GM23248 (cell line): ENCODE data around the gene ERAL1. TPM values are rescaled to one million over a fixed set of nuclear protein-coding genes. Genes with fewer than 3 reads are reported as not detected.
A peak's percentile ranks its signal among the peaks of the same experiment; 100 is the strongest.
"Not testable (repeated sequence)": the region's sequence is repeated elsewhere in the genome, so short reads cannot be mapped to it uniquely, and the experiment has no call there.

Experiments used
- DNase-seq: peaks from one replicate; pipeline ENCODE4 v3.0.0-alpha.2; 2015
- H2AFZ ChIP-seq: fragments of 200-600 bp; sonication (generic); 2 replicates; pipeline ENCODE4 v1.6.1; 2016; ENCODE audit warnings: antibody characterized with exemption
- H3F3A ChIP-seq: fragments of 200-600 bp; sonication (generic); 2 replicates; pipeline ENCODE4 v1.6.1; 2016; ENCODE audit warnings: mild to moderate bottlenecking, antibody characterized with exemption, mixed run types; ENCODE audit not compliant: insufficient read depth
- H3K27ac ChIP-seq: fragments of 200-600 bp; sonication (generic); 2 replicates; pipeline ENCODE4 v1.5.1; 2016; ENCODE audit warnings: mild to moderate bottlenecking
- H3K27me3 ChIP-seq: fragments of 200-600 bp; sonication (generic); replicated peaks from 2 replicates; pipeline ENCODE4 v1.6.1; 2016; ENCODE audit warnings: mild to moderate bottlenecking; ENCODE audit not compliant: insufficient read depth
- H3K36me3 ChIP-seq: fragments of 200-600 bp; sonication (generic); 2 replicates; pipeline ENCODE4 v1.6.1; 2016; ENCODE audit warnings: low read depth, mild to moderate bottlenecking
- H3K4me1 ChIP-seq: fragments of 200-600 bp; sonication (generic); 2 replicates; pipeline ENCODE4 v1.6.1; 2016; ENCODE audit warnings: mild to moderate bottlenecking; ENCODE audit not compliant: insufficient read depth
- H3K4me2 ChIP-seq: fragments of 200-600 bp; sonication (generic); one replicate; pipeline ENCODE4 v1.6.1; 2016; ENCODE audit warnings: mild to moderate bottlenecking; ENCODE audit not compliant: unreplicated experiment
- H3K4me3 ChIP-seq: fragments of 200-600 bp; sonication (generic); 2 replicates; pipeline ENCODE4 v1.5.1; 2016; ENCODE audit warnings: mild to moderate bottlenecking
- H3K79me2 ChIP-seq: fragments of 200-600 bp; sonication (generic); 2 replicates; pipeline ENCODE4 v1.6.1; 2016; ENCODE audit warnings: mild to moderate bottlenecking; ENCODE audit not compliant: insufficient read depth
- H3K9ac ChIP-seq: fragments of 200-600 bp; sonication (generic); 2 replicates; pipeline ENCODE4 v1.6.1; 2016; ENCODE audit warnings: mild to moderate bottlenecking
- H3K9me2 ChIP-seq: fragments of 200-600 bp; sonication (generic); 2 replicates; pipeline ENCODE4 v1.6.1; 2016; ENCODE audit warnings: mixed run types, mild to moderate bottlenecking, moderate library complexity; ENCODE audit not compliant: insufficient read depth
- H3K9me3 ChIP-seq: fragments of 200-600 bp; sonication (generic); one replicate; pipeline ENCODE4 v1.6.1; 2017; ENCODE audit warnings: low read depth
- H4K20me1 ChIP-seq: fragments of 200-600 bp; sonication (generic); 2 replicates; pipeline ENCODE4 v1.6.0; 2016; ENCODE audit not compliant: insufficient read depth
- EZH2 ChIP-seq: fragments of 200-600 bp; sonication (generic); IDR thresholded peaks from 2 replicates; pipeline ENCODE4 v1.6.1; 2018; ENCODE audit warnings: antibody characterized with exemption, mild to moderate bottlenecking; ENCODE audit not compliant: insufficient read depth, poor library complexity, severe bottlenecking
- EZH2phosphoT487 ChIP-seq: fragments of 200-600 bp; sonication (generic); IDR thresholded peaks from 2 replicates; pipeline ENCODE4 v1.6.1; 2018; ENCODE audit warnings: antibody characterized with exemption, moderate library complexity, mild to moderate bottlenecking, low read depth; ENCODE audit not compliant: insufficient read depth
- WGBS, 2 experiments: methylation state at CpG; one replicate each; pipeline ENCODE4 v1.1.6; 2015 to 2017; ENCODE audit warnings: low lambda C conversion rate in 2 of 2, low coverage in 1 of 2; ENCODE audit errors: missing lambda C conversion rate in 2 of 2; 5-methylcytosine and 5-hydroxymethylcytosine counted together
- in situ Hi-C: fragments of 300-500 bp; cut with MboI; formaldehyde crosslinking; loops from 2 replicates; pipeline ENCODE4 v1.15.0; 2020
- polyA plus RNA-seq: library from polyadenylated mRNA; unstranded; fragments of >200 nt; fragmentation: Nextera tagmentation; extraction: Ambion mirVana; gene quantifications from 2 replicates; pipeline ENCODE4 v1.2.1, GENCODE V29; 2016
- total RNA-seq: library from RNA; depleted of rRNA; stranded (reverse); fragments of >200 nt; shearing (Covaris generic); gene quantifications from 2 replicates; pipeline ENCODE4 v1.2.3, GENCODE V29; 2014

The ERAL1 gene
- total and polyA plus RNA-seq, 2 experiments from 2014 or later, result 40.2 to 60.0 TPM

DNA sequence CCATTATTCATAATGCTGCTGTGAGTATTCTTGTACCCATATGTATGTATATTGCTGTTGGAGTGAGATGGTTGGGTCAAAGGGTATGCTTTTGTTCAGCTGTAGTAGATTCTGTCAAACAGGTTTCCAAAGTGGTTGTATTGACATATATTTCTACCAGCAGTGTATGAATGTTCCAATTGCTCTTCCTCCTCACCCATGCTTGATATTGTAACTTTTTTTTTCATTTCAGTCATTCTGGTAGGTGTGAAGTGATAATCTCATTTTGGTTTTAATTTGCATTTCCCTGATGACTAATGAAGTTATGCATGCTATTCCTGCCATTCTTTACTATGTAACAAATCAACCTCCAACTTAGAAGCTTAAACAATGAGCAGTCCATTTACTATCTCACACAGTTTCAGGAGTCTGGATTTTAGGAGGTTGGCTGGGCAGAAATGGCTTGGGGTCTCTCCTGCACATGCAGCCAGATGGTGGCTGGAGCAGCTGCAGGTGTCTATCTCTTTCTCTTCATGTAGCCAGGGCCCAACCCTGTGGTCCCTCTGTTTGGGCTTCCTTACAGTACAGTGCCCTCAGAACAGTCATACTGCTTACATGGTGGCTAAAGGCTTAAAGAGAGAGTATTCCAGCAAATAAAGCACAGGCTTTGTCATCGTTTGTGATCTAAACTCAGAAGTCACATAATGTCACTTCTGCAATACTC, 21.2 kb downstream of the ERAL1 start:
- H2AFZ ChIP-seq, result no peak overlapping the region
- no peaks in the 10 kb centered on the region for H3K79me2 ChIP-seq
- no peaks in the 10 kb centered on the region for H3K27me3 ChIP-seq
- H3K4me1 ChIP-seq, result no peaks in the 10 kb centered on the region; the same call in 1 of the 2 replicates
- peaks cover 5% of the 10 kb centered on the region; the same call in 1 of the 2 replicates for H3F3A ChIP-seq
- H3K27ac ChIP-seq, result no peak overlapping the region
- DNase-seq, result no peak
- in situ Hi-C loops, result no loop called here
- 48% methylated on average over 1 of the region's 1 CpG for WGBS, 2 experiments
- no peaks in the 10 kb centered on the region for H3K9me3 ChIP-seq
- TF ChIP-seq EZH2 (no peak), EZH2phosphoT487 (no peak)
- no peaks in the 10 kb centered on the region for H3K9me2 ChIP-seq
- H3K36me3 ChIP-seq, result no peaks in the 10 kb centered on the region
- H3K9ac ChIP-seq, result no peak overlapping the region
- H3K4me3 ChIP-seq, result no peak overlapping the region
- H4K20me1 ChIP-seq, result no peaks in the 10 kb centered on the region
- H3K4me2 ChIP-seq, result no peak overlapping the region

DNA sequence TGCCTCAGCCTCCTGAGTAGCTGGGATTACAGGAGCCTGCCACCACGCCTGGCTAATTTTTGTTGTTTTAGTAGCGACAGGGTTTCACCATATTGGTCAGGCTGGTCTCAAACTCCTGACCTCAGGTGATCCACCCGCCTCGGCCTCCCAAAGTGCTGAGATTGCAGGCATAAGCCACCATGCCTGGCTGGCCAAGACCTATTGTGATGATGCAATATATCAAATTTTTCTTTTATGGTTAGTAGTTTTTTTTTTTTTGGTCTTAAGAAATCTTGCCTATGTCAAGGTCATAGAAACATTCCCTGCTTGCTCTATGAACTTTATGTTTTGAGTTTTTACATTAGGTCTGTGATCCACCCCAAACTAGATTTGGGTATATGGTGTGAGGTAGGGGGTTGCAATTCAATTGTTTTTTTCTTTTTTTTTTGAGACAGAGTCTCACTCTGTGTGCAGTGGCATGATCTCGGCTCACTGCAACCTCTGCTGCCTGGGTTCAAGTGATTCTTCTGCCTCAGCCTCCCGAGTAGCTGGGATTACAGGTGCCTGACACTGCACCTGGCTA, 22.4 kb downstream of the ERAL1 start:
- DNase-seq, H3F3A ChIP-seq, H3K4me2 ChIP-seq, H3K4me1 ChIP-seq, H3K27ac ChIP-seq, in situ Hi-C loops, H3K9ac ChIP-seq, H4K20me1 ChIP-seq, H3K27me3 ChIP-seq, H2AFZ ChIP-seq, H3K9me2 ChIP-seq, H3K79me2 ChIP-seq, H3K36me3 ChIP-seq, H3K4me3 ChIP-seq, H3K9me3 ChIP-seq: not testable (repeated sequence)
- WGBS, 2 experiments, result 92 to 96% methylated on average over 6 of the region's 6 CpGs

DNA sequence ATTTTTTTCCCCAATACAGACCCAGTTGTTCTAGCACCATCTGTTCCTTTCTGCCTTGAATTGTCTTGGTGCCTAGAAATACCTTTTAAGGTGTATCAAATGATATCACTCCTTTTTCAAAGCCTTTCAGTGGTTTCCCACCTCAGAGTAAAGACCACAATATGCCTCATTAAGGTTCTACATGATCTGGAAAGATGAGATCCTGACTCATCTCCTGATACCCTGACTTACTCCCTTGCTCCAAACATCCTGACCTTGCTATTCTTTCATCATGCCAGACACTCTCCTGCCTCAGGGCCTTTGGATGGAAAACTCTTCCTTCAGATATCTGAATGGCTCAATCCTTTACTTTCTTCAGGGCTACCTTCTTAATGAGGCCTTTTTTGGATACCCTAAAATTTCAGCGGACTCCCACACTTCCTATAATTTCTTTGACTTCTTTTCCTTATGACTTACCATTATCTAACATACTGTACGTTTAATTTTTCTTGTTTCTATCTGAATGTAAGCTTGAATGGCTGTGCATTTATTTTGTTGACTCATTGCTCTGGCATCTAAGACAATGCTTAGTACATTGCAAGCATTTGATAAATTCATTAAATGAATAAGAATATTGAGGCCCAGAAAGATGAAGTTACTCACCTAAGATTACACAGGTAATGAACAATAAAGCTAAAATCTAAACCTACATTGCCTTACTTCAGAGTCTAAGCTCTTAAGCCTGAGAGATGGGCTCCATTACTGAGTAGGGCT, 23.5 kb downstream of the ERAL1 start:
- H4K20me1 ChIP-seq, result no peaks in the 10 kb centered on the region
- TF ChIP-seq EZH2phosphoT487 (no peak), EZH2 (no peak)
- H3K79me2 ChIP-seq, result no peaks in the 10 kb centered on the region
- H3K9me3 ChIP-seq, result no peaks in the 10 kb centered on the region
- H3K4me1 ChIP-seq, result no peaks in the 10 kb centered on the region; the same call in 1 of the 2 replicates
- H3K36me3 ChIP-seq, result no peaks in the 10 kb centered on the region; the same call in 1 of the 2 replicates
- no peak overlapping the region for H2AFZ ChIP-seq
- in situ Hi-C loops, result no loop called here
- no peak overlapping the region for H3K4me2 ChIP-seq
- no peak for DNase-seq
- no peak overlapping the region for H3K4me3 ChIP-seq
- H3K9me2 ChIP-seq, result no peaks in the 10 kb centered on the region
- no peak overlapping the region for H3K27ac ChIP-seq
- H3K9ac ChIP-seq, result no peak overlapping the region
- H3F3A ChIP-seq, result peaks cover 5% of the 10 kb centered on the region; the same call in 1 of the 2 replicates
- no peaks in the 10 kb centered on the region for H3K27me3 ChIP-seq
- WGBS, 2 experiments, result 67 to 81% methylated on average over 2 of the region's 2 CpGs

DNA sequence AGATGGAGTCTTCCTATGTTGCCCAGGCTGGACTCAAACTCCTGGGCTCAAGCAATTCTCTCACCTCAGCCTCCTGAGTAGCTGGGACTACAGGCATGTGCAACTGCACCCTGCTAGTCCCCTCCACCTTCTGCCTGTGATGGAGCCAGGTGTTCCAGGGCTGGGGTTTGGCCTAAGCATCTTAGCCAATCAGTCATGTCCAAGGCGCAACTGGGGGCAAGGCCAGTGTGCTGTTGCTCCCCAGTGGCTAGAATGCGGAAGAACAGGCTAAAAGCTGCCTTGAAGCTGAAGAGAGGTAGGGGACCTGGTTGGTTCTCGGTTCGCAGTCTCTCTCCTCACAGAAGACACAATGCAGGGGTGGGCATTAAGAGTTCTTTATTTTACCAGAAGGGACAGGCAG, 24.2 kb downstream of the ERAL1 start:
- no peaks in the 10 kb centered on the region for H3K9me3 ChIP-seq
- in situ Hi-C loops, result no loop called here
- H4K20me1 ChIP-seq, result no peaks in the 10 kb centered on the region
- no peak overlapping the region for H3K27ac ChIP-seq
- H3K36me3 ChIP-seq, result no peaks in the 10 kb centered on the region; the same call in 1 of the 2 replicates
- no peaks in the 10 kb centered on the region; the same call in 1 of the 2 replicates for H3K4me1 ChIP-seq
- H2AFZ ChIP-seq, result no peak overlapping the region
- WGBS, 2 experiments, result 84 to 85% methylated on average over 4 of the region's 4 CpGs
- DNase-seq, result peak; percentile 42
- TF ChIP-seq EZH2, result no peak
- no peak for TF ChIP-seq EZH2phosphoT487
- no peak overlapping the region for H3K9ac ChIP-seq
- no peaks in the 10 kb centered on the region for H3K27me3 ChIP-seq
- no peaks in the 10 kb centered on the region for H3K9me2 ChIP-seq
- no peak overlapping the region for H3K4me2 ChIP-seq
- H3K4me3 ChIP-seq, result no peak overlapping the region
- H3K79me2 ChIP-seq, result no peaks in the 10 kb centered on the region
- peaks cover 5% of the 10 kb centered on the region; the same call in 1 of the 2 replicates for H3F3A ChIP-seq
